HCT116 (cell line): ENCODE data around the gene TBC1D4. TPM values are rescaled to one million over a fixed set of nuclear protein-coding genes. Genes with fewer than 3 reads are reported as not detected.

ENCODE experiments used
- ATAC-seq: fragments of 200-7000 bp; cut with Tn5 transposase; 2 replicates; pipeline ENCODE4 v1.9.1; 2020; ENCODE audit warnings: mild to moderate bottlenecking, moderate library complexity
- BruUV-seq: library from RNA; stranded (reverse); fragments of 400-500 nt; replicated peaks from 2 replicates; lab custom pipeline; 2021; lab: Mats Ljungman, UMichigan
- CTCF ChIA-PET: fragments of 300-600 bp; sonication (Branson Sonifier 250); formaldehyde crosslinking; loops from one replicate; lab custom pipeline; 2021; ENCODE audit warnings: antibody characterized with exemption; lab: Charles Lee
- POLR2A ChIA-PET: fragments of 300-600, 350-600 bp; sonication (Branson Sonifier 250); formaldehyde crosslinking; loops from one replicate; lab custom pipeline; 2021; ENCODE audit warnings: antibody characterized with exemption; lab: Charles Lee
- RAD21 ChIA-PET, 2 experiments: fragments of 300-600 bp; sonication (Branson Sonifier 250); formaldehyde crosslinking; loops; one replicate each; lab custom pipeline; 2023; ENCODE audit warnings: low total read pairs in 2 of 2; ENCODE audit not compliant: uncharacterized antibody in 2 of 2, unreplicated experiment in 2 of 2, low non-redundant PET in 1 of 2; lab: Charles Lee
- DNase-seq: peaks from one replicate; pipeline ENCODE4 v3.0.0-alpha.2; 2010; ENCODE audit warnings: low read depth, low spot score
- H2AFZ ChIP-seq: fragments of 200-600 bp; shearing (Covaris generic), sonication (generic); 2 replicates; pipeline ENCODE4 v1.6.1; 2017; ENCODE audit warnings: low read depth, mixed run types, mixed read lengths, antibody characterized with exemption, low read length; ENCODE audit not compliant: poor library complexity, severe bottlenecking
- H3K27ac ChIP-seq: 2 replicates; pipeline ENCODE4 v1.5.1; 2012; ENCODE audit warnings: low read depth, low read length
- H3K27me3 ChIP-seq: fragments of 200-600 bp; sonication (generic); 2 replicates; pipeline ENCODE4 v1.6.1; 2016; ENCODE audit warnings: mixed run types, low read length, mixed read lengths; ENCODE audit not compliant: insufficient read depth
- H3K36me3 ChIP-seq, 2 experiments: fragments of 200-500 bp in 1 of 2; fragments of 200-600 bp in 1 of 2; sonication (Bioruptor generic) in 1 of 2; sonication (generic) in 1 of 2; 2 replicates each; pipeline versions ENCODE4 v1.5.1 to v1.6.1; 2014 to 2016; ENCODE audit warnings: low read length in 2 of 2, inconsistent platforms in 1 of 2, mixed read lengths in 1 of 2, mixed run types in 1 of 2; ENCODE audit not compliant: insufficient read depth in 2 of 2, control insufficient read depth in 1 of 2
- H3K4me1 ChIP-seq, 2 experiments: fragments of 200-600 bp in 1 of 2; sonication (generic) in 1 of 2; 2 replicates each; pipeline versions ENCODE4 v1.5.1 to v1.6.1; 2012 to 2017; ENCODE audit warnings: low read length in 2 of 2, inconsistent platforms in 1 of 2, mild to moderate bottlenecking in 1 of 2, mixed read lengths in 1 of 2, mixed run types in 1 of 2, moderate library complexity in 1 of 2; ENCODE audit not compliant: insufficient read depth in 2 of 2, control insufficient read depth in 1 of 2
- H3K4me2 ChIP-seq: fragments of 200-600 bp; sonication (generic); 2 replicates; pipeline ENCODE4 v1.6.1; 2017; ENCODE audit warnings: mixed run types, low read length, mixed read lengths
- H3K4me3 ChIP-seq, 2 experiments: fragments of 200-600 bp in 1 of 2; sonication (generic) in 1 of 2; replicated peaks in 1 of 2; 2 replicates each; pipeline ENCODE4 v1.5.1; 2011 to 2016; ENCODE audit warnings: low read length in 2 of 2, control low read depth in 1 of 2, low read depth in 1 of 2, mild to moderate bottlenecking in 1 of 2, mixed read lengths in 1 of 2, mixed run types in 1 of 2
- H3K79me2 ChIP-seq: fragments of 200-600 bp; sonication (generic); 2 replicates; pipeline ENCODE4 v1.6.1; 2017; ENCODE audit warnings: mild to moderate bottlenecking, mixed run types, low read length, moderate library complexity, mixed read lengths; ENCODE audit not compliant: insufficient read depth
- H3K9ac ChIP-seq: fragments of 200-600 bp; sonication (generic); 2 replicates; pipeline ENCODE4 v1.6.1; 2016; ENCODE audit warnings: low read length, mixed read lengths
- H3K9me2 ChIP-seq: fragments of 200-600 bp; sonication (generic), shearing (Covaris generic); 2 replicates; pipeline ENCODE4 v1.6.1; 2017; ENCODE audit warnings: mixed run types, mild to moderate bottlenecking, moderate library complexity; ENCODE audit not compliant: insufficient read depth
- H3K9me3 ChIP-seq, 2 experiments: fragments of 200-500 bp in 1 of 2; fragments of 200-600 bp in 1 of 2; sonication (Bioruptor generic) in 1 of 2; sonication (generic) in 1 of 2; 2 replicates each; pipeline ENCODE4 v1.6.1; 2014 to 2017; ENCODE audit warnings: low read length in 2 of 2, mixed read lengths in 2 of 2, inconsistent platforms in 1 of 2, low read depth in 1 of 2, mild to moderate bottlenecking in 1 of 2, mixed run types in 1 of 2, moderate library complexity in 1 of 2; ENCODE audit not compliant: control insufficient read depth in 1 of 2, insufficient read depth in 1 of 2
- H4K20me1 ChIP-seq: fragments of 200-600 bp; sonication (generic), shearing (Covaris generic); 2 replicates; pipeline ENCODE4 v1.6.1; 2017; ENCODE audit warnings: mixed run types, mild to moderate bottlenecking, moderate library complexity; ENCODE audit not compliant: insufficient read depth
- CBX3 ChIP-seq: IDR thresholded peaks from 2 replicates; pipeline ENCODE4 v1.6.1; 2012; ENCODE audit warnings: low read depth
- ELF1 ChIP-seq: IDR thresholded peaks from 2 replicates; pipeline ENCODE4 v1.6.1; 2012; ENCODE audit warnings: low read depth, borderline replicate concordance
- EZH2 ChIP-seq: fragments of 200-600 bp; sonication (generic); IDR thresholded peaks from 2 replicates; pipeline ENCODE4 v1.6.1; 2017; ENCODE audit warnings: antibody characterized with exemption, mixed run types
- JUND ChIP-seq: IDR thresholded peaks from 2 replicates; pipeline ENCODE4 v1.6.1; 2012
- MAX ChIP-seq: IDR thresholded peaks from 2 replicates; pipeline ENCODE4 v1.6.1; 2012
- POLR2A ChIP-seq: IDR thresholded peaks from 2 replicates; pipeline ENCODE4 v1.7.0; 2011; ENCODE audit warnings: borderline replicate concordance; ENCODE audit not compliant: insufficient read depth, insufficient read length; ENCODE audit errors: extremely low read depth
- POLR2AphosphoS5 ChIP-seq: IDR thresholded peaks from 2 replicates; pipeline ENCODE4 v1.6.1; 2011; ENCODE audit warnings: mild to moderate bottlenecking, low read depth, low read length, moderate library complexity
- RAD21 ChIP-seq: IDR thresholded peaks from 2 replicates; pipeline ENCODE4 v1.6.1; 2012; ENCODE audit warnings: low read depth, mild to moderate bottlenecking
- REST ChIP-seq: IDR thresholded peaks from 2 replicates; pipeline ENCODE4 v1.6.1; 2012; ENCODE audit warnings: low read depth
- SIN3A ChIP-seq: IDR thresholded peaks from 2 replicates; pipeline ENCODE4 v1.6.1; 2012; ENCODE audit warnings: low read depth
- SRF ChIP-seq: IDR thresholded peaks from 2 replicates; pipeline ENCODE4 v1.6.1; 2012; ENCODE audit warnings: low read depth
- TCF7L2 ChIP-seq: IDR thresholded peaks from 2 replicates; pipeline ENCODE4 v1.7.0; 2011; ENCODE audit warnings: borderline replicate concordance, inconsistent platforms; ENCODE audit not compliant: insufficient read depth, insufficient read length; ENCODE audit errors: extremely low read depth
- YY1 ChIP-seq: IDR thresholded peaks from 2 replicates; pipeline ENCODE4 v1.6.1; 2011; ENCODE audit warnings: low read length, low read depth, moderate library complexity, mild to moderate bottlenecking; ENCODE audit not compliant: insufficient replicate concordance; ENCODE audit errors: extremely low read depth
- ZBTB33 ChIP-seq: IDR thresholded peaks from 2 replicates; pipeline ENCODE4 v1.6.1; 2011; ENCODE audit warnings: mild to moderate bottlenecking, low read length, moderate library complexity; ENCODE audit not compliant: insufficient replicate concordance; ENCODE audit errors: extremely low read depth
- ZNF274 ChIP-seq: fragments of 200-500 bp; sonication (Bioruptor generic); IDR thresholded peaks from 2 replicates; pipeline ENCODE4 v1.6.1; 2014; ENCODE audit warnings: mild to moderate bottlenecking, low read depth, low read length, inconsistent platforms
- intact Hi-C: fragments of 100-400 bp; cut with micrococcal nuclease; formaldehyde crosslinking; loops from 2 replicates; pipeline ENCODE4 v1.10.0; 2022
- total RNA-seq: library from RNA; stranded (reverse); gene quantifications from one replicate; pipeline ENCODE4 v1.2.1, GENCODE V29; 2021; ENCODE audit not compliant: unreplicated experiment
- TF ChIP-seq, protein P1 (sequence below), 3 experiments: fragments of 200-600 bp in 1 of 3; sonication (generic) in 1 of 3; IDR thresholded peaks in 2 of 3; conservative IDR thresholded peaks in 1 of 3; 2 replicates each; pipeline ENCODE4 v1.5.1; 2012 to 2017; ENCODE audit warnings: low read depth in 2 of 3, low read length in 2 of 3, antibody characterized with exemption in 1 of 3, borderline replicate concordance in 1 of 3, control low read depth in 1 of 3, mild to moderate bottlenecking in 1 of 3, mixed read lengths in 1 of 3, mixed run types in 1 of 3, moderate library complexity in 1 of 3; ENCODE audit not compliant: insufficient read depth in 1 of 3

The TBC1D4 gene
- total RNA-seq, 1 experiment from 2014 or later, result 24.6 TPM

DNA sequence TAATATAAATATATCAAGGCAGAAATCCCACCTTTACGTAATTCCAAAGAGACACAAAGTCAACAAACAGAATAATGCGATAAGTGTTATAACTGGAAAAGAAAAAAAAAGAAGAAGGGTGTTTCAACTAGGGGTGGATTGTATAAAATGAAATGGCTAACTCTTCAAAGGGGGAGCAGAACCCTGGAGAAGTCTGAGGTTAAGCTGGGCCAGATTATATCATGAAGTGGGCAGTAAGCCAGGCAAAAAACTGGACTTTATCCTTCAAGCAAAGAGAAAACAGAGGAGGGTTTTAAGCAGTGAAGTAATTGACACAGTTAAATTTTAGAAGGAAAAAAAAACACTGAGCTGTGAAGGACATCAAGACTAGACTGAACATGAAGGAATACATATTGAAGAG lies 41.9 kb downstream of the TBC1D4 start (continued):
- no peak for TF ChIP-seq YY1
- TF ChIP-seq RAD21, result no peak
- TF ChIP-seq CBX3, result no peak
- no peak for TF ChIP-seq SRF

GRCh38 chr13:75437582-75438318 lies 44.2 kb downstream of the TBC1D4 start:
- ATAC-seq (no peak), DNase-seq (no peak)
- Histone ChIP-seq H3K27ac (no peak overlapping the region), H4K20me1 (no peaks in the 10 kb centered on the region), H3K4me1 (peaks cover 0 to 2% of the 10 kb centered on the region in 2 experiments; a peak in 1 of 4 replicates), H3K9ac (no peak overlapping the region), H3K36me3 (no peaks in the 10 kb centered on the region), H3K27me3 (no peaks in the 10 kb centered on the region), H3K4me2 (no peak overlapping the region), H3K4me3 (no peak overlapping the region), H3K9me2 (no peaks in the 10 kb centered on the region), H2AFZ (no peak overlapping the region), H3K9me3 (no peaks in the 10 kb centered on the region), H3K79me2 (peaks cover 26% of the 10 kb centered on the region)
- POLR2A ChIA-PET, result no interaction called here
- intact Hi-C loops, result no loop called here
- CTCF ChIA-PET, result no interaction called here
- RAD21 ChIA-PET, result no interaction called here
- no TSS peak for BruUV-seq
- TF ChIP-seq ELF1 (no peak), ZBTB33 (no peak), JUND (no peak), MAX (no peak), REST (no peak), SIN3A (no peak), CBX3 (no peak), POLR2AphosphoS5 (no peak), YY1 (no peak), RAD21 (no peak), SRF (no peak), POLR2A (no peak), ZNF274 (no peak), EZH2 (no peak), TCF7L2 (no peak)
- TF ChIP-seq, protein P1, sequence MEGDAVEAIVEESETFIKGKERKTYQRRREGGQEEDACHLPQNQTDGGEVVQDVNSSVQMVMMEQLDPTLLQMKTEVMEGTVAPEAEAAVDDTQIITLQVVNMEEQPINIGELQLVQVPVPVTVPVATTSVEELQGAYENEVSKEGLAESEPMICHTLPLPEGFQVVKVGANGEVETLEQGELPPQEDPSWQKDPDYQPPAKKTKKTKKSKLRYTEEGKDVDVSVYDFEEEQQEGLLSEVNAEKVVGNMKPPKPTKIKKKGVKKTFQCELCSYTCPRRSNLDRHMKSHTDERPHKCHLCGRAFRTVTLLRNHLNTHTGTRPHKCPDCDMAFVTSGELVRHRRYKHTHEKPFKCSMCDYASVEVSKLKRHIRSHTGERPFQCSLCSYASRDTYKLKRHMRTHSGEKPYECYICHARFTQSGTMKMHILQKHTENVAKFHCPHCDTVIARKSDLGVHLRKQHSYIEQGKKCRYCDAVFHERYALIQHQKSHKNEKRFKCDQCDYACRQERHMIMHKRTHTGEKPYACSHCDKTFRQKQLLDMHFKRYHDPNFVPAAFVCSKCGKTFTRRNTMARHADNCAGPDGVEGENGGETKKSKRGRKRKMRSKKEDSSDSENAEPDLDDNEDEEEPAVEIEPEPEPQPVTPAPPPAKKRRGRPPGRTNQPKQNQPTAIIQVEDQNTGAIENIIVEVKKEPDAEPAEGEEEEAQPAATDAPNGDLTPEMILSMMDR (IDR thresholded peaks at IDR 0.05 in 2 of 3, conservative IDR thresholded peaks at IDR 0.05 in 1 of 3; ENCODE audit: borderline replicate concordance in 1 of 3, insufficient read depth in 1 of 3, low read depth in 2 of 3, low read length in 2 of 3), result no peak
